ENCODE data around the gene SETBP1. TPM values are rescaled to one million over a fixed set of nuclear protein-coding genes. Genes with fewer than 3 reads are reported as not detected.

SETBP1 gene
- total RNA-seq, 1 donor from 2014 or later, result 12.0 TPM

DNA sequence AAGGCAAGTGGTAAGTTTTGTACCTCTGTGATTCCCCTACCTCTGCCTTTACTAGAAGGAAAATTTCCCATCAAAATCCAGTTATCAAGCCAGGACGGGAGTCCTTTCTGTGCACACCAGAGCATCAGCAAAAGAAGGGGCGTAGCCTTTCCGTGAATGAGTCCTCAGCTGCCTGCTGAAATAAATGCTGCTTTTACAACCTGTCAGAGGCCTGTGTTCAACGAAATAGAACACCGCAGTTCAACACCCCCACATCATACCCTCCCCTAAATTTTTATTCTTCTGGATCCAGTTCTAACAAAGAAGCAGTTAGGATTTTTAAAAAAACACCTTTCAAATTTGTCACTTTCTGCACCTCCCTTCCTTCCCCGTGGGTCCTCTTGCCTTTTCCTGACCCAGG, 135.8 kb downstream of the SETBP1 start:
- Histone ChIP-seq H3K9ac (no peak overlapping the region), H2AFZ (replicated peaks) (no peak overlapping the region), H3K4me1 (peaks cover 39% of the 10 kb centered on the region), H3F3A (ENCODE audit: low read depth) (peaks cover 20% of the 10 kb centered on the region), H3K27ac (peak overlapping the region; percentile 87), H4K20me1 (ENCODE audit: low read depth) (no peaks in the 10 kb centered on the region), H3K4me3 (no peak overlapping the region), H3K36me3 (no peaks in the 10 kb centered on the region), H3K9me3 (ENCODE audit: low read depth) (no peaks in the 10 kb centered on the region), H3K79me2 (ENCODE audit: low read depth) (no peaks in the 10 kb centered on the region), H3K27me3 (no peaks in the 10 kb centered on the region), H3K4me2 (peak overlapping the region; percentile 57)
- peaks cover 2% of the 10 kb centered on the region for H3K9me3 Mint-ChIP-seq
- H3K4me1 Mint-ChIP-seq, result peaks cover 61% of the 10 kb centered on the region
- DNase-seq (ENCODE audit: low spot score), result no peak
- peaks cover 4% of the 10 kb centered on the region for H3K27me3 Mint-ChIP-seq (ENCODE audit: insufficient read depth, low read depth)
- peaks cover 18% of the 10 kb centered on the region for H3K36me3 Mint-ChIP-seq
- H3K4me3 Mint-ChIP-seq, result peak overlapping the region; percentile 36
- TF ChIP-seq EZH2 (IDR thresholded peaks at IDR 0.05) (no peak), EZH2phosphoT487 (IDR thresholded peaks at IDR 0.05) (no peak)
- TF ChIP-seq, protein P1, sequence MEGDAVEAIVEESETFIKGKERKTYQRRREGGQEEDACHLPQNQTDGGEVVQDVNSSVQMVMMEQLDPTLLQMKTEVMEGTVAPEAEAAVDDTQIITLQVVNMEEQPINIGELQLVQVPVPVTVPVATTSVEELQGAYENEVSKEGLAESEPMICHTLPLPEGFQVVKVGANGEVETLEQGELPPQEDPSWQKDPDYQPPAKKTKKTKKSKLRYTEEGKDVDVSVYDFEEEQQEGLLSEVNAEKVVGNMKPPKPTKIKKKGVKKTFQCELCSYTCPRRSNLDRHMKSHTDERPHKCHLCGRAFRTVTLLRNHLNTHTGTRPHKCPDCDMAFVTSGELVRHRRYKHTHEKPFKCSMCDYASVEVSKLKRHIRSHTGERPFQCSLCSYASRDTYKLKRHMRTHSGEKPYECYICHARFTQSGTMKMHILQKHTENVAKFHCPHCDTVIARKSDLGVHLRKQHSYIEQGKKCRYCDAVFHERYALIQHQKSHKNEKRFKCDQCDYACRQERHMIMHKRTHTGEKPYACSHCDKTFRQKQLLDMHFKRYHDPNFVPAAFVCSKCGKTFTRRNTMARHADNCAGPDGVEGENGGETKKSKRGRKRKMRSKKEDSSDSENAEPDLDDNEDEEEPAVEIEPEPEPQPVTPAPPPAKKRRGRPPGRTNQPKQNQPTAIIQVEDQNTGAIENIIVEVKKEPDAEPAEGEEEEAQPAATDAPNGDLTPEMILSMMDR (IDR thresholded peaks at IDR 0.05), result no peak
- peak overlapping the region; percentile 72 for H3K27ac Mint-ChIP-seq

DNA sequence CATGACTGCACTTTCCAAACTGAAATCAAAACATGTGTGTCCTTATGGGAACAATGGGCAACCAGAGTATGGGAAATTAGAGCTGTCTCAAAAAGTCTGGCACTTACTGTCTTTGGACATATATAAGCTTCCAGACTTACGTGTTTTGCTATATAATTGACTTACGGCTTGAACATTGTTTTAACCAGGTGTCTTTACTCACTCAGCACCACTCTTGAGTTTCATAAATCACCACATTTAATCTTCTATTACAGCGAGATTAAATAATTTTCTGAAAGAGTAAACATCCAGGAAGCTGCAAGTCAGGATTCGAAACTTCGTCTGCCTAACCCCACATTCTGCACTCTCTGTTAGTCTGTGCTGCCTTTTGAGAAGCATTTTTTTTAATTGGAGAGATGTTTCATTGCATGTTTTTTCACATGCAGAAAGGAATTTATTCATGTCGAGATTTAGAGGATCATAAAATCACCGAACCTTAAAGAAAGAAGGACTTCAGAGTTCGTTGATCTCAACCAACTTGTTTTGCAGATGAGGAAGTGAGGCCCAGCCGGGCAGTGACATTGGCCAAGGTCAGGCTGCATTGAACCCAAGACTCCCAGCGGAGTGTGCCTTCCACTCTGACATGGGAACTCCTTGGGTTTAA, 137.3 kb downstream of the SETBP1 start:
- no peak overlapping the region for H3K4me3 ChIP-seq
- peaks cover 66% of the 10 kb centered on the region for H3K4me1 Mint-ChIP-seq
- H3K27ac Mint-ChIP-seq, result no peak overlapping the region
- H3K4me1 ChIP-seq, result peaks cover 32% of the 10 kb centered on the region
- H3K27me3 ChIP-seq, result no peaks in the 10 kb centered on the region
- H3K4me3 Mint-ChIP-seq, result no peak overlapping the region
- H3K79me2 ChIP-seq (ENCODE audit: low read depth), result no peaks in the 10 kb centered on the region
- H3K27me3 Mint-ChIP-seq (ENCODE audit: insufficient read depth, low read depth), result peaks cover 5% of the 10 kb centered on the region
- H3K4me2 ChIP-seq, result no peak overlapping the region
- peaks cover 2% of the 10 kb centered on the region for H3K9me3 Mint-ChIP-seq
- peaks cover 20% of the 10 kb centered on the region for H3F3A ChIP-seq (ENCODE audit: low read depth)
- no peaks in the 10 kb centered on the region for H4K20me1 ChIP-seq (ENCODE audit: low read depth)
- no peak overlapping the region for H2AFZ ChIP-seq (replicated peaks)
- no peak overlapping the region for H3K27ac ChIP-seq
- peaks cover 22% of the 10 kb centered on the region for H3K36me3 Mint-ChIP-seq
- no peak for TF ChIP-seq EZH2 (IDR thresholded peaks at IDR 0.05)
- TF ChIP-seq EZH2phosphoT487 (IDR thresholded peaks at IDR 0.05), result no peak
- TF ChIP-seq, protein P1 (IDR thresholded peaks at IDR 0.05), result no peak
- no peaks in the 10 kb centered on the region for H3K36me3 ChIP-seq
- no peaks in the 10 kb centered on the region for H3K9me3 ChIP-seq (ENCODE audit: low read depth)
- no peak overlapping the region for H3K9ac ChIP-seq
- no peak for DNase-seq (ENCODE audit: low spot score)

DNA sequence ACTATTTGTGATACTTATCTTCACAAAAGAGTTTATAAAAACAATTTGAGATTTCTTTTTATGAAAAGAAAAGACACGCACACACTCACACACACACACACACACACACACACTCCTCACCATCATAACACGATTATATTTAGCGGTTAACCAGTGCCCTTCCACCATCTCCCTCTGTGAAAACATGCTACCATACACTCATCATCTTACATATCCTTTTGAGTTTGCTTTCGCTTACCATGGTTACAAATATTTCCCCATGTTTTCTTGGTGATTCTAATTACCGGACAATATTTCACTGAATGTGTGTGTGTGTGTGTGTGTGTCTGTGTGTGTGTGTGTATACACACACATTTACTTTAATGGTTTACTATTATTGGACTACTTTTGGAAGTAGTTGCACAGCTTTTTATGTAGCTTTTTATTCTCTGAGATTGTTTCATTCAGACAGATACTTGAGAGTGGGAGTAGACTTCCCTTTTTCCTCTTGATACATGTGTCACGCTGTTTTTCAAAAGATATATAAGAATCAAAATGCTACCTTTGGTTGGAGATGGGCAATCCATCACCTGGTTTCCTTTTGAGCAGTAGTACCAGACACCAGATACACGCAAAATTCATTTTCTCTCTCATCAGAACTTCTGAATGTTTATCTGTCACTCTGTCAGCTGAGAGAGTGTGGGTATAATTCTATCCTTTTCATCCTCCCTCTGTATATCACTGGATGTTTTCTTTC, 138.1 kb downstream of the SETBP1 start:
- Mint-ChIP-seq H3K27ac (no peak overlapping the region), H3K27me3 (ENCODE audit: insufficient read depth, low read depth) (peaks cover 5% of the 10 kb centered on the region)

More for the DNA sequence above, 138.1 kb downstream of the SETBP1 start:
- Histone ChIP-seq H3K27ac (no peak overlapping the region), H3K4me1 (peaks cover 38% of the 10 kb centered on the region), H3K27me3 (no peaks in the 10 kb centered on the region), H3K9ac (no peak overlapping the region), H3K79me2 (ENCODE audit: low read depth) (no peaks in the 10 kb centered on the region), H3K4me3 (no peak overlapping the region), H4K20me1 (ENCODE audit: low read depth) (no peaks in the 10 kb centered on the region), H3K4me2 (no peak overlapping the region), H2AFZ (replicated peaks) (no peak overlapping the region), H3K36me3 (no peaks in the 10 kb centered on the region), H3F3A (ENCODE audit: low read depth) (peaks cover 20% of the 10 kb centered on the region), H3K9me3 (ENCODE audit: low read depth) (no peaks in the 10 kb centered on the region)
- DNase-seq (ENCODE audit: low spot score), result no peak
- no peak overlapping the region for H3K4me3 Mint-ChIP-seq
- peaks cover 73% of the 10 kb centered on the region for H3K4me1 Mint-ChIP-seq
- H3K9me3 Mint-ChIP-seq, result peaks cover 2% of the 10 kb centered on the region
- TF ChIP-seq, protein P1 (IDR thresholded peaks at IDR 0.05), result no peak
- TF ChIP-seq EZH2phosphoT487 (IDR thresholded peaks at IDR 0.05) (no peak), EZH2 (IDR thresholded peaks at IDR 0.05) (no peak)
- H3K36me3 Mint-ChIP-seq, result peaks cover 22% of the 10 kb centered on the region

Measured in neural progenitor cell (in vitro differentiated cells).